Gastroesophageal sphincter (tissue), 4 donors: ENCODE measurements around the gene DDX31. TPM values are rescaled to one million over a fixed set of nuclear protein-coding genes. Genes with fewer than 3 reads are reported as not detected.

Source experiments
- ATAC-seq: fragments of 150-250 bp; one replicate; pipeline ENCODE4 v1.9.1; 2016; ENCODE audit warnings: mild to moderate bottlenecking, moderate library complexity
- H3K27ac ChIP-seq, 4 donors: fragments of 200-600 bp; sonication (generic) in 3 of 4; 1 replicate in 3 of 4; 2 replicates in 1 of 4; pipeline ENCODE4 v1.5.1; 2016 to 2019
- H3K27me3 ChIP-seq: fragments of 200-600 bp; sonication (generic); one replicate; pipeline ENCODE4 v1.5.1; 2019
- H3K36me3 ChIP-seq, 2 donors: fragments of 200-600 bp; sonication (generic); one replicate each; pipeline ENCODE4 v1.5.1; 2019; ENCODE audit warnings: control low read depth in 1 of 2
- H3K4me1 ChIP-seq, 3 donors: fragments of 200-600 bp; sonication (generic); 1 replicate in 2 of 3; 2 replicates in 1 of 3; pipeline ENCODE4 v1.5.1; 2016 to 2019; ENCODE audit warnings: control low read depth in 2 of 3
- H3K4me3 ChIP-seq, 2 donors: fragments of 200-600 bp; sonication (generic); one replicate each; pipeline ENCODE4 v1.5.1; 2019; ENCODE audit warnings: mild to moderate bottlenecking in 1 of 2, moderate library complexity in 1 of 2
- H3K9me3 ChIP-seq, 3 donors: fragments of 200-600 bp; sonication (generic); one replicate each; pipeline ENCODE4 v1.5.1; 2017 to 2019; ENCODE audit warnings: control low read depth in 2 of 3
- CTCF ChIP-seq, 4 experiments: fragments of 200-600 bp in 2 of 4; fragments of 450-650 bp in 2 of 4; sonication (generic) in 1 of 4; IDR thresholded peaks; one replicate each; pipeline ENCODE4 v1.5.1; 2017 to 2019; ENCODE audit warnings: antibody characterized with exemption in 4 of 4, mild to moderate bottlenecking in 2 of 4, moderate library complexity in 2 of 4
- EP300 ChIP-seq: sonication (generic); formaldehyde crosslinking; IDR thresholded peaks from one replicate; pipeline ENCODE4 v1.6.1; 2017; ENCODE audit warnings: antibody characterized with exemption, mild to moderate bottlenecking
- POLR2A ChIP-seq, 2 donors: fragments of 450-650 bp; IDR thresholded peaks; one replicate each; pipeline ENCODE4 v1.6.1; 2017; ENCODE audit warnings: antibody characterized with exemption in 2 of 2, mild to moderate bottlenecking in 2 of 2, moderate library complexity in 1 of 2
- POLR2AphosphoS5 ChIP-seq: sonication (generic); formaldehyde crosslinking; IDR thresholded peaks from one replicate; pipeline ENCODE4 v1.6.1; 2017; ENCODE audit warnings: antibody characterized with exemption
- WGBS, 2 donors: methylation state at CpG; one replicate each; pipeline ENCODE4 v1.1.5; 2018; ENCODE audit warnings: low coverage in 1 of 2; 5-methylcytosine and 5-hydroxymethylcytosine counted together
- total RNA-seq, 4 donors: library from RNA; depleted of rRNA; stranded (reverse); fragments of >200 nt; gene quantifications; one replicate each; pipeline ENCODE4 v1.1.0, GENCODE V29; 2016

The DDX31 gene
- total RNA-seq, 4 donors from 2014 or later, result 8.3 to 10.3 (median 9.3) TPM

DNA sequence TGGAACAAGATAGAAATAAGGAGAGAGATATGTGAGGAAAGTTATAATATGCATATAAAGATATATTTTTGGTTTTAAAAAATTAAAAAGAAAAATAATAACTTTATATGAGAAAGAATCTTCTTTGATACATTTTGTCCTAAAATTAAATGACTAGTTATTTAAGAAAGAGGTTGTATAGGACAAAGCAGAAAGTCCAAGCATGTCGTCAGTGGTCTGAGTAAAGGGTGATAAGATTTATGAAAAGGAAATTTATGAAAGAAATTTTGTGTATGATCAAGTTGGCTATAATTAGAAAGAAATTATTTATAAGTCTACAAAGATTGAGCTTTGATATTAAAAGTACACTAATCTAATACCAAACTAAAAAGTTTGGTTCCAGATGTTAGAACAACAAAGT lies 32.5 kb upstream of the DDX31 start:
- TF ChIP-seq POLR2A (IDR thresholded peaks at IDR 0.05) (no peak), EP300 (no peak), POLR2AphosphoS5 (no peak), CTCF (IDR thresholded peaks at IDR 0.05) (no peak)
- H3K27me3 ChIP-seq, result peaks cover 9% of the 10 kb centered on the region
- H3K27ac ChIP-seq, result no peak overlapping the region
- peaks cover 0 to 14% (median 0%) of the 10 kb centered on the region in 3 donors for H3K9me3 ChIP-seq
- H3K4me1 ChIP-seq, result peaks cover 0 to 5% (median 0%) of the 10 kb centered on the region in 3 donors
- no peak for ATAC-seq
- H3K36me3 ChIP-seq, result no peaks in the 10 kb centered on the region
- WGBS, 2 donors, result 29 to 36% methylated on average over 1 of the region's 1 CpG
- H3K4me3 ChIP-seq, result no peak overlapping the region

DNA sequence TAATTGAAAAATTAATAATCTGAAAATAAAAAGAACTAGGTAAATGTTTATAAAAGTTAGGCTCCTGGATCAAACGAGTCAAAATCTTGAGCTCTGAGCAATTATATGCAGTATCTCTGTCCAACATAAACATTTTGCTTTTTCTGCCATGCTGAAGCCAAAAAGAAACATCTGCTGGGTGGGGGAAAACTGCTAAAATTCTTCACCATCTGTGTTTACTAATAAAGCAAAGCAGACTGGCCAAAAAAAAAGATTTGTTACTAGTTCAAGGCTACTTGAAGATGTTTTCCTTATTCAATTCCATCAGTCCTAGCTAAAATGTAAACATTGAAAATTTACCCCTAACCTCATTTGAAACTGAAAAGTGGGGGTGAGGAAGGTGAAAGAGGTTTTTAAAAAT lies 30.2 kb upstream of the DDX31 start:
- peaks cover 0 to 20% (median 0%) of the 10 kb centered on the region in 3 donors for H3K9me3 ChIP-seq
- H3K36me3 ChIP-seq, result no peaks in the 10 kb centered on the region
- H3K4me3 ChIP-seq, result no peak overlapping the region
- H3K27ac ChIP-seq, result no peak overlapping the region
- no peak for ATAC-seq
- H3K27me3 ChIP-seq, result no peaks in the 10 kb centered on the region
- TF ChIP-seq POLR2A (IDR thresholded peaks at IDR 0.05), result no peak
- TF ChIP-seq CTCF (IDR thresholded peaks at IDR 0.05), result no peak
- TF ChIP-seq EP300, result no peak
- no peak for TF ChIP-seq POLR2AphosphoS5
- 6 to 8% methylated on average over 1 of the region's 1 CpG for WGBS, 2 donors
- H3K4me1 ChIP-seq, result peaks cover 0 to 5% (median 0%) of the 10 kb centered on the region in 3 donors

- TF ChIP-seq CTCF (IDR thresholded peaks at IDR 0.05) (no peak), POLR2A (IDR thresholded peaks at IDR 0.05) (no peak), POLR2AphosphoS5 (no peak), EP300 (no peak)
- H3K27ac ChIP-seq, result no peak overlapping the region
- ATAC-seq, result no peak
- H3K36me3 ChIP-seq, result no peaks in the 10 kb centered on the region
- peaks cover 0 to 5% (median 0%) of the 10 kb centered on the region in 3 donors for H3K4me1 ChIP-seq
- peaks cover 0 to 20% (median 0%) of the 10 kb centered on the region in 3 donors for H3K9me3 ChIP-seq
- no peaks in the 10 kb centered on the region for H3K27me3 ChIP-seq
- H3K4me3 ChIP-seq, result no peak overlapping the region
- WGBS, 2 donors, result 27 to 34% methylated on average over 3 to 4 of the region's 4 CpGs
These were observed 29.2 kb upstream of the DDX31 start for GRCh38 chr9:132698989-132699388.

GRCh38 chr9:132697230-132697629 lies 27.4 kb upstream of the DDX31 start:
- no peak for ATAC-seq
- no peaks in the 10 kb centered on the region for H3K27me3 ChIP-seq
- H3K4me3 ChIP-seq, result no peak overlapping the region
- H3K36me3 ChIP-seq, result peaks cover 0 to 9% of the 10 kb centered on the region in 2 donors
- TF ChIP-seq EP300 (no peak), POLR2AphosphoS5 (no peak), CTCF (IDR thresholded peaks at IDR 0.05) (no peak), POLR2A (IDR thresholded peaks at IDR 0.05) (no peak)
- peaks cover 0 to 5% (median 0%) of the 10 kb centered on the region in 3 donors for H3K4me1 ChIP-seq
- H3K9me3 ChIP-seq, result peaks cover 0 to 20% (median 0%) of the 10 kb centered on the region in 3 donors
- H3K27ac ChIP-seq, result no peak overlapping the region

- TF ChIP-seq POLR2A (IDR thresholded peaks at IDR 0.05) (no peak), POLR2AphosphoS5 (no peak), CTCF (IDR thresholded peaks at IDR 0.05) (no peak), EP300 (no peak)
- H3K4me3 ChIP-seq, result no peak overlapping the region
- H3K27ac ChIP-seq, result no peak overlapping the region
- H3K27me3 ChIP-seq, result no peaks in the 10 kb centered on the region
- H3K36me3 ChIP-seq, result peaks cover 0 to 39% of the 10 kb centered on the region in 2 donors
- WGBS, 2 donors, result 35 to 38% methylated on average over 1 to 2 of the region's 2 CpGs
- H3K4me1 ChIP-seq, result no peaks in the 10 kb centered on the region
- ATAC-seq, result no peak
- H3K9me3 ChIP-seq, result peaks cover 0 to 20% (median 0%) of the 10 kb centered on the region in 3 donors
These were observed 24.4 kb upstream of the DDX31 start for GRCh38 chr9:132694144-132694543.
